ENCODE measurements around the gene UCN3. TPM values are rescaled to one million over a fixed set of nuclear protein-coding genes. Genes with fewer than 3 reads are reported as not detected.
A peak's percentile ranks its signal among the peaks of the same experiment; 100 is the strongest.

UCN3 gene, protein sequence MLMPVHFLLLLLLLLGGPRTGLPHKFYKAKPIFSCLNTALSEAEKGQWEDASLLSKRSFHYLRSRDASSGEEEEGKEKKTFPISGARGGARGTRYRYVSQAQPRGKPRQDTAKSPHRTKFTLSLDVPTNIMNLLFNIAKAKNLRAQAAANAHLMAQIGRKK
- total RNA-seq (ENCODE audit: low replicate concordance) = 1.2 and 3.4 TPM in 2 replicates
- long read RNA-seq, partial matches to known transcripts = 0 of 1 reads
- long read RNA-seq, other reads (novel, unspliced or antisense) = 1 of 1 reads

DNA sequence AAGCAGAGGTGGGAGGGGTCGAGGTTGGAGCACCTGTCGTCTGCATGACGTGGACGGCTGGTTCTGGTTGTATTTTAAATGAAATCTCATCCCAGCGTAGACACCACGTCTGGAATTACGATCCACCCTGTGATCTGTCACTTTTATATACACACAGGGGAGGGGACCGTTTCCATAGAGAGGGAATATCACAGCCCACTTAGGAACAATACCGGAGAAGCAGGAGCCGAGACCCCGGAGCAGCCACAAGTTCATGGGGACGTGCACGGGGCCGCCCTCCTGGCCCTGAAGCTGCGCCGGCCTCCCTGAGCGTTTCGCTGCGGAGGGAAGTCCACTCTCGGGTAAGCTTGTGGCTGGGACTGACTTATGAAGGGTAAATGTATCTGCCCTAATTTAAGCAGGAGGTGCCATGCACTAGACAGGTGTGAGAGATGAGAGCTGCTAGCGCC is at the start of gene UCN3:
TSS of gene UCN3 (plus strand) at position 77 of the 449 bp plus-strand sequence. CDS start 8,755 bp downstream, outside the sequence.
- Mint-ChIP-seq H3K4me3 (peak within 1 kb of the TSS; percentile 49), H3K9me3 (no peaks in the 10 kb centered on the region), H3K27ac (no peak within 1 kb of the TSS), H3K27me3 (peaks cover 30% of the 10 kb centered on the region), H3K36me3 (no peaks in the 10 kb centered on the region), H3K4me1 (ENCODE audit: unreplicated experiment) (no peaks in the 10 kb centered on the region)
- TF ChIP-seq, protein P1, sequence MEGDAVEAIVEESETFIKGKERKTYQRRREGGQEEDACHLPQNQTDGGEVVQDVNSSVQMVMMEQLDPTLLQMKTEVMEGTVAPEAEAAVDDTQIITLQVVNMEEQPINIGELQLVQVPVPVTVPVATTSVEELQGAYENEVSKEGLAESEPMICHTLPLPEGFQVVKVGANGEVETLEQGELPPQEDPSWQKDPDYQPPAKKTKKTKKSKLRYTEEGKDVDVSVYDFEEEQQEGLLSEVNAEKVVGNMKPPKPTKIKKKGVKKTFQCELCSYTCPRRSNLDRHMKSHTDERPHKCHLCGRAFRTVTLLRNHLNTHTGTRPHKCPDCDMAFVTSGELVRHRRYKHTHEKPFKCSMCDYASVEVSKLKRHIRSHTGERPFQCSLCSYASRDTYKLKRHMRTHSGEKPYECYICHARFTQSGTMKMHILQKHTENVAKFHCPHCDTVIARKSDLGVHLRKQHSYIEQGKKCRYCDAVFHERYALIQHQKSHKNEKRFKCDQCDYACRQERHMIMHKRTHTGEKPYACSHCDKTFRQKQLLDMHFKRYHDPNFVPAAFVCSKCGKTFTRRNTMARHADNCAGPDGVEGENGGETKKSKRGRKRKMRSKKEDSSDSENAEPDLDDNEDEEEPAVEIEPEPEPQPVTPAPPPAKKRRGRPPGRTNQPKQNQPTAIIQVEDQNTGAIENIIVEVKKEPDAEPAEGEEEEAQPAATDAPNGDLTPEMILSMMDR (conservative IDR thresholded peaks at IDR 0.05) = no peak
- no peak for DNase-seq (ENCODE audit: extremely low spot score, unreplicated experiment)

DNA sequence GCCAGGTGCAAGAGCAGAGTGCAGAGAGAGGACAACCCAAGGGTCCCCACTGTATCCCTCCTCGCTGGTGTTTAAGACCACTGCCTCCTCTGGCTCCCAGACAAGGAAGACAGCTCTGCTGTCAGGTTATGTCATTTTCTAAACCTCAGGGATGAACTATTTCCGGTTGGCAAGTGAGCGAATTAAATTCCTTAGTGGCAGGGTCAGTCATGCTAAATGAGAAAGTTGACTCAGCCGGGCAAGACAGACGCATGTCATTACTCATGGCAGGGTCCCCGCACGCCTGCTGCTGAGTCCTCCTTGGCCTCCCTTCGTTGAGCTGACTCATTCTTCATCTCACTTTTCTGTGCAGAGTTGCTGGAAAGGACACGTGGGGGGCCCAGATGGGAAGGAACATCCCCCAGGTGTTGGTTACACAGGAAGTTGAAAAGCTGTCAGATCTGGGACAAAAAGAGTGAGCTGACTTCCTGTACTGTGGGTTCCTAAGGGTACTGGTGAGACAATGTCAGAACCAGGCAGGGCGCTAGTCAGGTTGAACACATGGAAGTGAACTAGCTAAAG is 47.1 kb upstream of the UCN3 start:
- no peak for DNase-seq (ENCODE audit: extremely low spot score, unreplicated experiment)
- peaks cover 11% of the 10 kb centered on the region for H3K9me3 Mint-ChIP-seq

GRCh38 chr10:5318148-5318547 is 46.6 kb upstream of the UCN3 start:
- Mint-ChIP-seq H3K27ac (no peak overlapping the region), H3K4me1 (ENCODE audit: unreplicated experiment) (no peaks in the 10 kb centered on the region), H3K9me3 (peaks cover 11% of the 10 kb centered on the region), H3K4me3 (no peak overlapping the region), H3K27me3 (peaks cover 3% of the 10 kb centered on the region), H3K36me3 (no peaks in the 10 kb centered on the region)
- DNase-seq (ENCODE audit: extremely low spot score, unreplicated experiment) = no peak
- TF ChIP-seq, protein P1 (conservative IDR thresholded peaks at IDR 0.05) = no peak

More for the DNA sequence above, 47.1 kb upstream of the UCN3 start:
- Mint-ChIP-seq H3K36me3 (no peaks in the 10 kb centered on the region), H3K4me3 (no peak overlapping the region), H3K27ac (no peak overlapping the region), H3K4me1 (ENCODE audit: unreplicated experiment) (no peaks in the 10 kb centered on the region), H3K27me3 (peaks cover 3% of the 10 kb centered on the region)
- TF ChIP-seq, protein P1 (conservative IDR thresholded peaks at IDR 0.05) = no peak

DNA sequence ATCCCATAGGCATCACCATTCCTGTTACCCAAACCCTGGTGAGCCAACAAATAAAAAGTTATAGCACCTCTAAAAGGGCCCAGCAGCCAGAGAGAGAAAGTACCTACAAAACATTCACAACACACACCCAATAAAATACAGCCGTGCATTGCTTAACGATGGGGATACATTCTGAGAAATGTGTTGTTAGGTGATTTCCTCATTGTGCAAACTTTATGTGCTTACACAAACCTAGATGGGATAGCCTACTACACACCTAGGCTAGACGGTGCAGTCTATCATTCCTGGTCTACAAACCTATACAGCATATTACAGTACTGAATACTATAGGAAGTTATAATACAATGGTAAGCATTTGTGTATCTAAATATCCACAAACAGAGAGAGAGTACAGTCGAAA is 44.9 kb upstream of the UCN3 start:
- Mint-ChIP-seq H3K36me3 (no peaks in the 10 kb centered on the region), H3K27ac (no peak overlapping the region), H3K27me3 (peaks cover 3% of the 10 kb centered on the region), H3K9me3 (peaks cover 10% of the 10 kb centered on the region), H3K4me1 (ENCODE audit: unreplicated experiment) (no peaks in the 10 kb centered on the region), H3K4me3 (no peak overlapping the region)
- TF ChIP-seq, protein P1 (conservative IDR thresholded peaks at IDR 0.05) = no peak
- DNase-seq (ENCODE audit: extremely low spot score, unreplicated experiment) = no peak

DNA sequence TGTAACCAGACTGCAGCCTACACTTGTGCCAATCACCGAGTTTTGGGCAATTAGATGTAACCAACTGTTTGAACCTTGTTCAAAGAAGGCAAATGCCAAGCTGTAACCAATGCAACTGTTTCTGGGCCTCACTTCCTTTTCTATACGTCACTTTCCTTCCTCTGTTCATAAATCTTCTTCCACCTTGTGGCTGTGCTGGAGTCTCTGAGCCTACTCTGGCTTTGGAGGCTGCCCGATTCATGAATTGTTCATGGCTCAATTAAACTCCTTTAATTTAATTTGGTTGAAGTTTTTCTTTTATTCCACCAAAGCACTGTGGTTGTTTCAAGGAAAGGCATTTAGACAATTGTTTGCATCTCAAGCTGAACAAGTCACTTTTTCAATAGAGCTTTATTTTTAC is 43.5 kb upstream of the UCN3 start:
- Mint-ChIP-seq H3K27ac (no peak overlapping the region), H3K36me3 (no peaks in the 10 kb centered on the region)

More for the DNA sequence above, 43.5 kb upstream of the UCN3 start:
- Mint-ChIP-seq H3K4me3 (no peak overlapping the region), H3K4me1 (ENCODE audit: unreplicated experiment) (no peaks in the 10 kb centered on the region), H3K9me3 (peaks cover 10% of the 10 kb centered on the region), H3K27me3 (no peaks in the 10 kb centered on the region)
- no peak for DNase-seq (ENCODE audit: extremely low spot score, unreplicated experiment)
- TF ChIP-seq, protein P1 (conservative IDR thresholded peaks at IDR 0.05) = no peak

Measured in type B pancreatic cell (in vitro differentiated cells).